Transverse colon (tissue), 3 donors: Measurements from ENCODE around the gene TBC1D13.

Experiments used
- POLR2A ChIP-seq: fragments of 450-650 bp; IDR thresholded peaks from one replicate; pipeline ENCODE4 v1.6.1; 2016; ENCODE audit warnings: antibody characterized with exemption, mild to moderate bottlenecking, moderate library complexity
- TF ChIP-seq, protein P1 (sequence below), 5 experiments: fragments of 200-600 bp in 3 of 5; fragments of 450-650 bp in 2 of 5; sonication (generic) in 3 of 5; IDR thresholded peaks; 1 replicate in 2 of 5; 2 replicates in 3 of 5; pipeline ENCODE4 v1.5.1; 2016 to 2017; ENCODE audit warnings: antibody characterized with exemption in 5 of 5, inconsistent platforms in 3 of 5, mild to moderate bottlenecking in 2 of 5, moderate library complexity in 1 of 5

DNA sequence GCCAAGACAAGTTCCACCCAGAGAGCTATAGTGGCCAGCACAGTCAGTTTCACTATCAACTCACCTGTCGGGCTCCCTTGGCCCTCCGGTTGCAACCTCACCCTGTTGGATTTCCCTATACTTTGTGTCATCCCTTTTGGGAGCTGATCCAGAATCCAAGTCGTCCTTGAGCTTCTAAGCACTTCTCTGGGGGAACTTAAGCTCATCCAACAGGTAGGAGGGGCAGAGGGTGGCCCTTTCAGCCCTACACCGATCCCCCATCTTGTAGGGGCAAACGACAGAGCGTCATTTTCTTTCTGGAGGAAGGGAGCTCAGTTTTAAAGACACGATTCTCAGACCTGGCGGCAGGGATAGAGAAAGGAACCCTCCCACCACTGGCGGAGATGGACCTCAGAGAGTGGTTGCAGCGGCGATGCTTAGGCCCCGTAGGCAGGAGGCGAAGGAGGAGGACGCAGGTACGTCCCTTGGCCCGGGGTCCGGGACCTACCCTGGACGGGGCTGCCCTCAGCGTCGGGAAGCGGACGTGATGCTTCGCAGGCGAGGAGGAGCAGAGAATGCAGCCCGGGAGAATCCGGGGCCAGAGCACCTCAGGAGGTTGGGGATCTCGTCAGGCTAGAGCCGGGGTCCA, 15.8 kb upstream of the TBC1D13 start:
- TF ChIP-seq, protein P1, sequence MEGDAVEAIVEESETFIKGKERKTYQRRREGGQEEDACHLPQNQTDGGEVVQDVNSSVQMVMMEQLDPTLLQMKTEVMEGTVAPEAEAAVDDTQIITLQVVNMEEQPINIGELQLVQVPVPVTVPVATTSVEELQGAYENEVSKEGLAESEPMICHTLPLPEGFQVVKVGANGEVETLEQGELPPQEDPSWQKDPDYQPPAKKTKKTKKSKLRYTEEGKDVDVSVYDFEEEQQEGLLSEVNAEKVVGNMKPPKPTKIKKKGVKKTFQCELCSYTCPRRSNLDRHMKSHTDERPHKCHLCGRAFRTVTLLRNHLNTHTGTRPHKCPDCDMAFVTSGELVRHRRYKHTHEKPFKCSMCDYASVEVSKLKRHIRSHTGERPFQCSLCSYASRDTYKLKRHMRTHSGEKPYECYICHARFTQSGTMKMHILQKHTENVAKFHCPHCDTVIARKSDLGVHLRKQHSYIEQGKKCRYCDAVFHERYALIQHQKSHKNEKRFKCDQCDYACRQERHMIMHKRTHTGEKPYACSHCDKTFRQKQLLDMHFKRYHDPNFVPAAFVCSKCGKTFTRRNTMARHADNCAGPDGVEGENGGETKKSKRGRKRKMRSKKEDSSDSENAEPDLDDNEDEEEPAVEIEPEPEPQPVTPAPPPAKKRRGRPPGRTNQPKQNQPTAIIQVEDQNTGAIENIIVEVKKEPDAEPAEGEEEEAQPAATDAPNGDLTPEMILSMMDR (IDR thresholded peaks at IDR 0.05): no peak
- no peak for TF ChIP-seq POLR2A
